ENCODE results near the gene MCEE.
"Not testable (repeated sequence)": the region's sequence is repeated elsewhere in the genome, so short reads cannot be mapped to it uniquely, and the experiment has no call there.

Gene MCEE

GRCh38 chr2:71130152-71130904 lies at the start of gene MCEE, which contains the start of gene MPHOSPH10:
MCEE (minus strand) TSS chr2:71130229; CDS start chr2:71130219, 10 bp downstream.
MPHOSPH10 (plus strand) TSS chr2:71130634; CDS start chr2:71130666, 32 bp downstream.
- ATAC-seq (peak; percentile 98), DNase-seq (peak; percentile 90)

GRCh38 chr2:71178836-71179235 lies 48.8 kb upstream of the MCEE start:
- DNase-seq, ATAC-seq: not testable (repeated sequence)

GRCh38 chr2:71174207-71174606 lies 44.2 kb upstream of the MCEE start:
- no peak for ATAC-seq

GRCh38 chr2:71173096-71173495 lies 43.1 kb upstream of the MCEE start:
- DNase-seq (no peak), ATAC-seq (no peak)

More at GRCh38 chr2:71174207-71174606, 44.2 kb upstream of the MCEE start:
- DNase-seq = no peak

- ATAC-seq = no peak
- DNase-seq = peak; percentile 9
These were observed 36.8 kb upstream of the MCEE start for GRCh38 chr2:71166812-71167211.

GRCh38 chr2:71157124-71157793 lies 27.2 kb upstream of the MCEE start:
- ATAC-seq = peak; percentile 86
- peak; percentile 79 for DNase-seq

GRCh38 chr2:71156573-71156972 lies 26.5 kb upstream of the MCEE start:
- DNase-seq = no peak
- ATAC-seq = no peak

GRCh38 chr2:71155846-71156245 lies 25.8 kb upstream of the MCEE start:
- ATAC-seq (no peak), DNase-seq (no peak)

- ATAC-seq (no peak), DNase-seq (peak; percentile 10)
These were observed 24.8 kb upstream of the MCEE start for GRCh38 chr2:71154798-71155197.

- no peak for DNase-seq
- no peak for ATAC-seq
These were observed 24.2 kb upstream of the MCEE start for GRCh38 chr2:71154279-71154678.

- ATAC-seq (no peak), DNase-seq (no peak)
These were observed 23.7 kb upstream of the MCEE start for GRCh38 chr2:71153585-71154224.

GRCh38 chr2:71151620-71152019 lies 21.6 kb upstream of the MCEE start:
- ATAC-seq (no peak), DNase-seq (no peak)

- DNase-seq = no peak
- no peak for ATAC-seq
These were observed 20.2 kb upstream of the MCEE start for GRCh38 chr2:71150082-71150816.

- DNase-seq (no peak), ATAC-seq (no peak)
These were observed 18.6 kb upstream of the MCEE start for GRCh38 chr2:71148506-71149063.

- no peak for ATAC-seq
These were observed 13.8 kb upstream of the MCEE start for GRCh38 chr2:71143782-71144181.

GRCh38 chr2:71136174-71136573 lies 6.1 kb upstream of the MCEE start:
- no peak for ATAC-seq
- no peak for DNase-seq

More at GRCh38 chr2:71143782-71144181, 13.8 kb upstream of the MCEE start:
- DNase-seq = no peak

- no peak for DNase-seq
- ATAC-seq = no peak
These were observed 3.6 kb upstream of the MCEE start for GRCh38 chr2:71133603-71134002.

GRCh38 chr2:71131387-71132166 lies 1.5 kb upstream of the MCEE start:
- ATAC-seq, DNase-seq: not testable (repeated sequence)

GRCh38 chr2:71130905-71131244 lies 846 bp upstream of the MCEE start:
- DNase-seq (no peak), ATAC-seq (no peak)

- DNase-seq (no peak), ATAC-seq (peak; percentile 55)
These were observed 202 bp downstream of the MCEE start for GRCh38 chr2:71129902-71130151.

GRCh38 chr2:71129114-71129901 lies 721 bp downstream of the MCEE start:
- DNase-seq (no peak), ATAC-seq (no peak)
